PFSK-1 (cell line): ENCODE data around the gene ARHGEF37.

Source experiments
- FOXP2 ChIP-seq: optimal IDR thresholded peaks from 2 replicates; pipeline ENCODE3; 2011; ENCODE audit warnings: borderline replicate concordance, control low read depth, inconsistent platforms; ENCODE audit not compliant: insufficient read depth; ENCODE audit errors: extremely low read length, extremely low read depth
- POLR2AphosphoS5 ChIP-seq: IDR thresholded peaks from 2 replicates; pipeline ENCODE4 v1.6.1; 2012; ENCODE audit warnings: low read depth, mild to moderate bottlenecking, control low read depth, low read length, moderate library complexity
- SIN3A ChIP-seq: IDR thresholded peaks from 2 replicates; pipeline ENCODE4 v1.6.1; 2012; ENCODE audit warnings: mild to moderate bottlenecking, low read length, moderate library complexity, borderline replicate concordance; ENCODE audit not compliant: insufficient read depth
- TAF1 ChIP-seq: IDR thresholded peaks from 2 replicates; pipeline ENCODE4 v1.6.1; 2012; ENCODE audit warnings: low read length, control low read depth, borderline replicate concordance; ENCODE audit not compliant: insufficient read depth
- TF ChIP-seq, protein P1 (sequence below), 2 experiments: IDR thresholded peaks; 2 replicates each; pipeline versions ENCODE4 v1.6.1 to v1.8.0; 2011 to 2012; ENCODE audit warnings: low read depth in 2 of 2, low read length in 2 of 2, control low read depth in 1 of 2, inconsistent platforms in 1 of 2, mild to moderate bottlenecking in 1 of 2, moderate library complexity in 1 of 2; ENCODE audit not compliant: insufficient read depth in 1 of 2

The ARHGEF37 gene

DNA sequence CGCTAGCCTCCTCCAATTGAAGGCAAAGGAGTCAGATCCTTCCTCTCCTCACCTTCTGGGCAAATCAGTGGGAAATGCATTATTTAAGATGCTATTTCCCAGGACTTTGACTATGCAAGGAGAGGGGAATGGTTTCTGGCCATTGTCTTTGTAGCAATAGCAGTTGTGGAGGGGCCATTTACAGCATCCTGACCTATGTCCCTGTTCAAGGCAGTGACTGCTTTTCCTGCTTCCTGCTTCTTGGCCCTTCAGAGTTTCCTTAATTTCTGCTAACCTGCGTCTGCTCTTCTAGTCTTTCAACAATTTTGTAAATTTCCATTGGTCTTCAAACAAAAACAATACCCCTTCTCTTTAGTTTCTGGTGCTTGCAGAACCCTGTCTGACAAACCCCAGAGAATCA is 76.0 kb downstream of the ARHGEF37 start:
- TF ChIP-seq POLR2AphosphoS5 (no peak), SIN3A (no peak), TAF1 (no peak), FOXP2 (no peak)
- TF ChIP-seq, protein P1, sequence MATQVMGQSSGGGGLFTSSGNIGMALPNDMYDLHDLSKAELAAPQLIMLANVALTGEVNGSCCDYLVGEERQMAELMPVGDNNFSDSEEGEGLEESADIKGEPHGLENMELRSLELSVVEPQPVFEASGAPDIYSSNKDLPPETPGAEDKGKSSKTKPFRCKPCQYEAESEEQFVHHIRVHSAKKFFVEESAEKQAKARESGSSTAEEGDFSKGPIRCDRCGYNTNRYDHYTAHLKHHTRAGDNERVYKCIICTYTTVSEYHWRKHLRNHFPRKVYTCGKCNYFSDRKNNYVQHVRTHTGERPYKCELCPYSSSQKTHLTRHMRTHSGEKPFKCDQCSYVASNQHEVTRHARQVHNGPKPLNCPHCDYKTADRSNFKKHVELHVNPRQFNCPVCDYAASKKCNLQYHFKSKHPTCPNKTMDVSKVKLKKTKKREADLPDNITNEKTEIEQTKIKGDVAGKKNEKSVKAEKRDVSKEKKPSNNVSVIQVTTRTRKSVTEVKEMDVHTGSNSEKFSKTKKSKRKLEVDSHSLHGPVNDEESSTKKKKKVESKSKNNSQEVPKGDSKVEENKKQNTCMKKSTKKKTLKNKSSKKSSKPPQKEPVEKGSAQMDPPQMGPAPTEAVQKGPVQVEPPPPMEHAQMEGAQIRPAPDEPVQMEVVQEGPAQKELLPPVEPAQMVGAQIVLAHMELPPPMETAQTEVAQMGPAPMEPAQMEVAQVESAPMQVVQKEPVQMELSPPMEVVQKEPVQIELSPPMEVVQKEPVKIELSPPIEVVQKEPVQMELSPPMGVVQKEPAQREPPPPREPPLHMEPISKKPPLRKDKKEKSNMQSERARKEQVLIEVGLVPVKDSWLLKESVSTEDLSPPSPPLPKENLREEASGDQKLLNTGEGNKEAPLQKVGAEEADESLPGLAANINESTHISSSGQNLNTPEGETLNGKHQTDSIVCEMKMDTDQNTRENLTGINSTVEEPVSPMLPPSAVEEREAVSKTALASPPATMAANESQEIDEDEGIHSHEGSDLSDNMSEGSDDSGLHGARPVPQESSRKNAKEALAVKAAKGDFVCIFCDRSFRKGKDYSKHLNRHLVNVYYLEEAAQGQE (IDR thresholded peaks at IDR 0.05; ENCODE audit: insufficient read depth in 1 of 2, low read depth in 2 of 2, low read length in 2 of 2), result no peak

DNA sequence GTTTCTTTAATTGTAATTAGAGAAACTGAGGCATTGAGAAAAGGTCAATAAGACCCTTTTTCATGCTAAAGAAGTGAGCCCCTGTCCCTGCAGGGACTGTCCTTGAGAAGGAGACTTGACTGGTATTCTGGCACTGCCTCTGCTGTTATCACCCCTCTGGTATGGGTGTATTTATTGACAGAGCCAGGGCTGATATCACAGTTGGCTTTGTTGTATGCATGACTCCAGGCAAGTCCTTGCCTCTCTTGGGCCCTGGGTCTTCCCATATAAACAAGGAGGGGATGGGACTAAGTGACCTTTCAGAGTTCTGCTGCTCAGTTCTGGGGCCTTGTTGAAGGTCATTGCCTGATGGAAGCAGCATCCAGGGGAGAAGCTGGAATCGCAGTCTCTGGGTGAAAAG is 77.0 kb downstream of the ARHGEF37 start:
- TF ChIP-seq, protein P1 (IDR thresholded peaks at IDR 0.05; ENCODE audit: insufficient read depth in 1 of 2, low read depth in 2 of 2, low read length in 2 of 2), result no peak
- no peak for TF ChIP-seq SIN3A
- TF ChIP-seq FOXP2, result no peak
- TF ChIP-seq TAF1, result no peak
- TF ChIP-seq POLR2AphosphoS5, result no peak

- TF ChIP-seq, protein P1 (IDR thresholded peaks at IDR 0.05; ENCODE audit: insufficient read depth in 1 of 2, low read depth in 2 of 2, low read length in 2 of 2), result no peak
These were observed 82.8 kb downstream of the ARHGEF37 start for GRCh38 chr5:149664083-149664482.

DNA sequence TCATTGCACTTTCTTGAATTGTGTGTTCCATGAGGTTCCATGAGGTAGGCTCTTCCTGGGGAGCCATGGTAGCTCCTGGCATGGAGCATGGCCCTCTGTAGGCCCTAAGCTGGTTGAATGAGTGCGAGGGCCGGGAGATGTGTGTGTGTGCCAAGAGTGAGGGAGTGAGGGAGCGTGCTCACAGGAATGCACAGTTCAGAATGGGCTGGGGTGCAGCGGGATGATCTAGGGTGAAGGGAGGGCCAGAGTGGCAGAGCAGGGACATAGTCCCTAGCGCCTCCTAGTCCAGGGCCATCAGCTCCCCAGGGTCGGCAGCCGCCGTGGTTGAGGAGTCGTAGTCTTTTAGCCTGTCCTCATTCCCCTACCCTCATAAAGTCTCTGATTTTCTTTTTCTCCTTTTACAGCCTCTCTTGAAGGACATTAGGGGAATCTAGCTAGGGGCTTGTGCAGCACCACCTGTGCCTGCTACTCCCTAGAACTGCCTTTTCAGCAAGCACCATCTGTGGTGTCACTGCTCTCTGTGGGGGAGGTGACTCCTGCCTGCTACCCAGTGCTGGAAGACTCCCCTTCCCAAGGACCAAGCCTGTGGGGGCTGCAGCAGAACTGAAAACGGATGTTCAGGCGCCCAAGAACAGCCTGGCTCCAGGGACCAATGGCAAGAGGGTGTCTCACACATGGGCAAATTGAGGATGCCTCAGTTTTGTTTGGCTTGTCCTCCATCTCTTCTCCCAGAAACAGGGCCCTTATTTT is 83.5 kb downstream of the ARHGEF37 start:
- TF ChIP-seq FOXP2 (no peak), TAF1 (no peak), POLR2AphosphoS5 (no peak)
- TF ChIP-seq, protein P1 (IDR thresholded peaks at IDR 0.05; ENCODE audit: insufficient read depth in 1 of 2, low read depth in 2 of 2, low read length in 2 of 2), result no peak
